ENCODE results near the gene KCNJ16.

DNA sequence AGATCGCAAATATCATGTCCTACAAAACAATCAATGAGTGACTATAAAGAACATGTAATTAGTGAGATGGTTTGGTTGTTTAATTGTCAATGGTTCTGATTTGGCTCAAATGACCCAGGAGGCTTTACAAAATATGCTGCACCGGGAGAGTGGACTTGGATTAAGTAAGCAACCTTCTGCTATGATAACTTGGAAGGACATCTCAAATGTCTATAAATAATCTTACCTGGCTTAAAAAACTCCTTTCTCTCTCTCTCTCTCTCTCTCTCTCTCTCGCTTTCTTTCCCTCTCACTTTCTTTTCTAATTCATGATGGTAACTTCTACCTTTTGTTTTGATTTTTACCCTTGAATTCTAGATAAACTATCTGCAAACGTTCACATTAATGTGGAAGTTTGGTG, 108.5 kb downstream of the KCNJ16 start:
- TF ChIP-seq, protein P1, sequence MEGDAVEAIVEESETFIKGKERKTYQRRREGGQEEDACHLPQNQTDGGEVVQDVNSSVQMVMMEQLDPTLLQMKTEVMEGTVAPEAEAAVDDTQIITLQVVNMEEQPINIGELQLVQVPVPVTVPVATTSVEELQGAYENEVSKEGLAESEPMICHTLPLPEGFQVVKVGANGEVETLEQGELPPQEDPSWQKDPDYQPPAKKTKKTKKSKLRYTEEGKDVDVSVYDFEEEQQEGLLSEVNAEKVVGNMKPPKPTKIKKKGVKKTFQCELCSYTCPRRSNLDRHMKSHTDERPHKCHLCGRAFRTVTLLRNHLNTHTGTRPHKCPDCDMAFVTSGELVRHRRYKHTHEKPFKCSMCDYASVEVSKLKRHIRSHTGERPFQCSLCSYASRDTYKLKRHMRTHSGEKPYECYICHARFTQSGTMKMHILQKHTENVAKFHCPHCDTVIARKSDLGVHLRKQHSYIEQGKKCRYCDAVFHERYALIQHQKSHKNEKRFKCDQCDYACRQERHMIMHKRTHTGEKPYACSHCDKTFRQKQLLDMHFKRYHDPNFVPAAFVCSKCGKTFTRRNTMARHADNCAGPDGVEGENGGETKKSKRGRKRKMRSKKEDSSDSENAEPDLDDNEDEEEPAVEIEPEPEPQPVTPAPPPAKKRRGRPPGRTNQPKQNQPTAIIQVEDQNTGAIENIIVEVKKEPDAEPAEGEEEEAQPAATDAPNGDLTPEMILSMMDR (IDR thresholded peaks at IDR 0.05) = no peak
- TF ChIP-seq POLR2A (IDR thresholded peaks at IDR 0.05) = no peak
